PC-3 (cell line): Measurements from ENCODE around the gene MARK2. TPM values are rescaled to one million over a fixed set of nuclear protein-coding genes. Genes with fewer than 3 reads are reported as not detected.

Source experiments
- ATAC-seq: fragments of 200-7000 bp; cut with Tn5 transposase; 2 replicates; pipeline ENCODE4 v1.9.1; 2020; ENCODE audit warnings: mild to moderate bottlenecking, moderate library complexity
- BruUV-seq: library from RNA; stranded (reverse); fragments of 400-500 nt; replicated peaks from 2 replicates; lab custom pipeline; 2021; lab: Mats Ljungman, UMichigan
- CTCF ChIA-PET: fragments of 300-600 bp; sonication (Branson Sonifier 250); formaldehyde crosslinking; loops from one replicate; lab custom pipeline; 2022; ENCODE audit warnings: antibody characterized with exemption; lab: Charles Lee
- POLR2A ChIA-PET: fragments of 300-600 bp; sonication (Branson Sonifier 250); formaldehyde crosslinking; loops from one replicate; lab custom pipeline; 2022; ENCODE audit warnings: antibody characterized with exemption; ENCODE audit not compliant: unreplicated experiment; lab: Charles Lee
- DNase-seq: peaks from one replicate; pipeline ENCODE4 v3.0.0-alpha.2; 2015
- H2AFZ ChIP-seq: fragments of 300-600 bp; sonication (generic); 2 replicates; pipeline ENCODE4 v1.6.0; 2016; ENCODE audit warnings: antibody characterized with exemption, low read length
- H3F3A ChIP-seq: fragments of 300-600 bp; sonication (generic); one replicate; pipeline ENCODE4 v1.6.0; 2017; ENCODE audit warnings: antibody characterized with exemption, low read length, control low read depth, mild to moderate bottlenecking; ENCODE audit not compliant: unreplicated experiment
- H3K27ac ChIP-seq: fragments of 300-600 bp; sonication (generic); 2 replicates; pipeline ENCODE4 v1.5.1; 2016; ENCODE audit warnings: mild to moderate bottlenecking, low read length
- H3K27me3 ChIP-seq: fragments of 300-600 bp; sonication (generic); 2 replicates; pipeline ENCODE4 v1.6.1; 2016; ENCODE audit warnings: low read length, mixed read lengths
- H3K36me3 ChIP-seq: fragments of 300-600 bp; sonication (generic); 2 replicates; pipeline ENCODE4 v1.6.1; 2016; ENCODE audit warnings: low read depth, mixed run types, low read length, mixed read lengths
- H3K4me1 ChIP-seq: fragments of 300-600 bp; sonication (generic); 2 replicates; pipeline ENCODE4 v1.5.1; 2016; ENCODE audit warnings: low read length; ENCODE audit not compliant: insufficient read depth
- H3K4me2 ChIP-seq: fragments of 300-600 bp; sonication (generic); 2 replicates; pipeline ENCODE4 v1.6.0; 2016; ENCODE audit warnings: low read length
- H3K4me3 ChIP-seq: fragments of 300-600 bp; sonication (generic); 2 replicates; pipeline ENCODE4 v1.5.1; 2016; ENCODE audit warnings: mild to moderate bottlenecking, low read length, mixed read lengths
- H3K79me2 ChIP-seq: fragments of 300-600 bp; sonication (generic); 2 replicates; pipeline ENCODE4 v1.6.1; 2017; ENCODE audit warnings: low read length, mixed read lengths
- H3K9ac ChIP-seq: fragments of 300-600 bp; sonication (generic); 2 replicates; pipeline ENCODE4 v1.6.0; 2016; ENCODE audit warnings: mild to moderate bottlenecking, low read length
- H3K9me2 ChIP-seq: fragments of 300-600 bp; sonication (generic); replicated peaks from 2 replicates; pipeline ENCODE4 v1.6.1; 2016; ENCODE audit warnings: mixed run types, low read length, mixed read lengths
- H3K9me3 ChIP-seq: fragments of 300-600 bp; sonication (generic); 2 replicates; pipeline ENCODE4 v1.6.1; 2016; ENCODE audit warnings: low read length, mixed read lengths
- H4K20me1 ChIP-seq: fragments of 300-600 bp; sonication (generic); 2 replicates; pipeline ENCODE4 v1.6.1; 2016; ENCODE audit warnings: low read length, mixed read lengths
- EZH2 ChIP-seq: fragments of 300-600 bp; sonication (generic); IDR thresholded peaks from one replicate; pipeline ENCODE4 v1.6.1; 2017; ENCODE audit warnings: antibody characterized with exemption, mild to moderate bottlenecking, low read length; ENCODE audit not compliant: unreplicated experiment
- EZH2phosphoT487 ChIP-seq: fragments of 300-600 bp; sonication (generic); IDR thresholded peaks from 2 replicates; pipeline ENCODE4 v1.6.1; 2018; ENCODE audit warnings: mild to moderate bottlenecking, antibody characterized with exemption, low read length, borderline replicate concordance
- intact Hi-C: fragments of 100-400 bp; cut with micrococcal nuclease; formaldehyde crosslinking; loops from 2 replicates; pipeline ENCODE4 v1.9.0; 2023
- total RNA-seq: library from RNA; depleted of rRNA; stranded (reverse); fragments of >200 nt; gene quantifications from 2 replicates; pipeline ENCODE4 v1.2.3, GENCODE V29; 2014
- TF ChIP-seq, protein P1 (sequence below): fragments of 300-600 bp; sonication (generic); conservative IDR thresholded peaks from 2 replicates; pipeline ENCODE4 v1.5.1; 2017; ENCODE audit warnings: antibody characterized with exemption, low read depth, mild to moderate bottlenecking, low read length

The MARK2 gene
- total RNA-seq, 1 experiment from 2014 or later: 60.1 TPM

DNA sequence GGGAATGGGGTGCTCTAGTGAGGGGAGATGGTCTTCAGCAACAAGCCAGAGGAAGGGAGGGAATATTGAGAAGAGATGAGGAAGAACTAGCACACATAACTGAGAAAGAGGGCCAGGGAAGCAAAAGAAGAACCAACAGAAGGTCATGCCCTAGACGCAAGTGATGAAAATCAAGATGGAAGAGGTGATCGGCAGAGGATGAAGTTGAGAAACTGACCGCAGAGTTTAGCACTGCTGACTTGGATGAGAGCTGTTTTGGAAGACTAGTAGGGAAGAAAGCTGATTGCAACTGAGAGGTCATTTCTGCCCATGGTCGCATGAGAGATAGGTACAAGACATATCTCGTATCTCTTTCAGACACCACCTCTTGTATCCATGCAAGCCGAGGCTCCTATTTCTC lies 22.7 kb upstream of the MARK2 start:
- Histone ChIP-seq H3K27me3 (no peaks in the 10 kb centered on the region), H3K4me3 (no peak overlapping the region), H3K9ac (no peak overlapping the region), H3K27ac (no peak overlapping the region), H3K4me2 (peak overlapping the region; percentile 22; the same call in 1 of the 2 replicates), H2AFZ (no peak overlapping the region), H4K20me1 (peaks cover 36% of the 10 kb centered on the region), H3K79me2 (peaks cover 46% of the 10 kb centered on the region), H3K9me3 (no peaks in the 10 kb centered on the region), H3K9me2 (no peaks in the 10 kb centered on the region), H3K36me3 (peaks cover 31% of the 10 kb centered on the region), H3K4me1 (peaks cover 17% of the 10 kb centered on the region), H3F3A (no peaks in the 10 kb centered on the region)
- DNase-seq (no peak), ATAC-seq (no peak)
- CTCF ChIA-PET: no interaction called here
- TF ChIP-seq EZH2 (no peak), EZH2phosphoT487 (no peak)
- TF ChIP-seq, protein P1, sequence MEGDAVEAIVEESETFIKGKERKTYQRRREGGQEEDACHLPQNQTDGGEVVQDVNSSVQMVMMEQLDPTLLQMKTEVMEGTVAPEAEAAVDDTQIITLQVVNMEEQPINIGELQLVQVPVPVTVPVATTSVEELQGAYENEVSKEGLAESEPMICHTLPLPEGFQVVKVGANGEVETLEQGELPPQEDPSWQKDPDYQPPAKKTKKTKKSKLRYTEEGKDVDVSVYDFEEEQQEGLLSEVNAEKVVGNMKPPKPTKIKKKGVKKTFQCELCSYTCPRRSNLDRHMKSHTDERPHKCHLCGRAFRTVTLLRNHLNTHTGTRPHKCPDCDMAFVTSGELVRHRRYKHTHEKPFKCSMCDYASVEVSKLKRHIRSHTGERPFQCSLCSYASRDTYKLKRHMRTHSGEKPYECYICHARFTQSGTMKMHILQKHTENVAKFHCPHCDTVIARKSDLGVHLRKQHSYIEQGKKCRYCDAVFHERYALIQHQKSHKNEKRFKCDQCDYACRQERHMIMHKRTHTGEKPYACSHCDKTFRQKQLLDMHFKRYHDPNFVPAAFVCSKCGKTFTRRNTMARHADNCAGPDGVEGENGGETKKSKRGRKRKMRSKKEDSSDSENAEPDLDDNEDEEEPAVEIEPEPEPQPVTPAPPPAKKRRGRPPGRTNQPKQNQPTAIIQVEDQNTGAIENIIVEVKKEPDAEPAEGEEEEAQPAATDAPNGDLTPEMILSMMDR: no peak
- no TSS peak for BruUV-seq
- POLR2A ChIA-PET: no interaction called here
- intact Hi-C loops: no loop called here

DNA sequence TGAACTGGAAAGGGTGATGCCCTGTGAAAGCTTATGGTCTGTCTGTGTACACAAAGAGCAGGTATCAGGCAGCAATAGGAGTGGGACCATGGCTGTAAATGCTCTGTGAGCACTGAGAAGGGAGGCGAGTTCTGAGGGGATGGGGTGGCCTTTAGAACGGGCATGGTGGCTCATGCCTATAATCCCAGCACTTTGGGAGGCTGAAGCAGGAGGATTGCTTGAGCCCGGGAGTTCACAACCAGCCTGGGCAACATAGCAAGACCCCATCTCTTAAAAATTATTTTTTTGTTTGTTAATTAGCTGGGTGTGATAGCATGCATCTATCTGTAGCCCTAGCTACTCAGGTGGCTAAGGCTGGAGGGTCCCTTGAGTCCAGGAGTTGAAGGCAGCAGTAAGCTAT lies 22.2 kb upstream of the MARK2 start:
- no peak overlapping the region for H3K4me2 ChIP-seq
- no peaks in the 10 kb centered on the region for H3K9me2 ChIP-seq
- BruUV-seq: no TSS peak
- TF ChIP-seq, protein P1: no peak
- no peak for TF ChIP-seq EZH2phosphoT487
- no peak for TF ChIP-seq EZH2
- intact Hi-C loops: no loop called here
- H4K20me1 ChIP-seq: peaks cover 36% of the 10 kb centered on the region
- no peak overlapping the region for H3K4me3 ChIP-seq
- H3K79me2 ChIP-seq: peaks cover 46% of the 10 kb centered on the region
- DNase-seq: no peak
- H3K36me3 ChIP-seq: peaks cover 36% of the 10 kb centered on the region
- no peaks in the 10 kb centered on the region for H3F3A ChIP-seq
- ChIA-PET CTCF (no interaction called here), POLR2A (no interaction called here)
- no peak overlapping the region for H3K27ac ChIP-seq
- no peak for ATAC-seq
- no peaks in the 10 kb centered on the region for H3K27me3 ChIP-seq
- no peak overlapping the region for H3K9ac ChIP-seq
- no peaks in the 10 kb centered on the region for H3K9me3 ChIP-seq
- peaks cover 17% of the 10 kb centered on the region for H3K4me1 ChIP-seq
- no peak overlapping the region for H2AFZ ChIP-seq

DNA sequence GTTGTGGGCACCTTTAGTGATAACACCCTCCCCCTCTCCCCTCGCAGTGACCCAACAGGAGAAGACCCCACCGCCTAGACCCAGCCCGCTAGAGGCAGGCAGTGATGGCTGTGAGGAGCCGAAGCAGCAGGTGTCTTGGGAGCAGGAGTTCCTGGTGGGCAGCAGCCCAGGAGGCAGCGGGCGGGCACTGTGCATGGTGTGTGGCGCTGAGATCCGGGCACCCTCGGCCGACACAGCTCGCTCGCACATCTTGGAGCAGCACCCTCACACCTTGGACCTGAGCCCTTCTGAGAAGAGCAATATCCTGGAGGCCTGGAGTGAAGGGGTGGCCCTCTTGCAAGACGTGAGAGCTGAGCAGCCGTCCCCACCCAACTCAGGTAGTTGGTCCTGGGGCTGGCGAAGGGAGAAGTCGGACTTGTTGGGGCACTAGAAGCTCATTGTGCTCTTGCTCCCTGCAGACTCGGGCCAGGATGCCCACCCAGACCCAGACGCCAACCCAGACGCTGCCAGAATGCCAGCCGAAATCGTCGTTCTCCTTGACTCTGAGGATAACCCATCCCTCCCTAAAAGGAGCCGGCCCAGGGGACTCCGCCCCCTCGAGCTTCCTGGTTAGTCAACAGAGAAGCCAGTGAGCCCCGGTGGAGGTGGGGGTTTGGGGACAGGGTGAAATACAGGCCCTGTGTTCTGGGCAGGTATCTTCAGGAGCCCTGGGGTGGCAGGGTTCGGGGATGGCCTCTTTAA lies 21.0 kb upstream of the MARK2 start:
- TF ChIP-seq EZH2phosphoT487: no peak
- H3K9me3 ChIP-seq: no peaks in the 10 kb centered on the region
- no peaks in the 10 kb centered on the region for H3K9me2 ChIP-seq
- H3K4me3 ChIP-seq: no peak overlapping the region
- DNase-seq (no peak), ATAC-seq (no peak)
- H3F3A ChIP-seq: no peaks in the 10 kb centered on the region
- intact Hi-C loops: no loop called here
- H3K4me1 ChIP-seq: peaks cover 11% of the 10 kb centered on the region
- BruUV-seq: no TSS peak
- POLR2A ChIA-PET: no interaction called here
- CTCF ChIA-PET: no interaction called here
- H3K27me3 ChIP-seq: no peaks in the 10 kb centered on the region
- no peak overlapping the region for H2AFZ ChIP-seq
- H3K79me2 ChIP-seq: peaks cover 46% of the 10 kb centered on the region
- peaks cover 47% of the 10 kb centered on the region for H3K36me3 ChIP-seq
- H3K4me2 ChIP-seq: no peak overlapping the region
- H3K9ac ChIP-seq: no peak overlapping the region
- peaks cover 36% of the 10 kb centered on the region for H4K20me1 ChIP-seq
- H3K27ac ChIP-seq: no peak overlapping the region
